T-helper 9 cell (primary cell): ENCODE results near the gene KCNG4.

Experiments used
- DNase-seq: peaks from one replicate; pipeline ENCODE4 v3.0.0-alpha.2; 2020
- total RNA-seq, 2 donors: gene quantifications; one replicate each; lab custom pipeline; 2026; lab: John Stamatoyannopoulos, UW

KCNG4 gene
- total RNA-seq: 0 reads per million in 2 donors

GRCh38 chr16:84239909-84240308 is at the start of gene KCNG4:
Gene KCNG4 (minus strand): TSS chr16:84240012. CDS start chr16:84237485, 2,527 bp downstream.
- DNase-seq: no peak

GRCh38 chr16:84288902-84289301 is 49.1 kb upstream of the KCNG4 start:
- no peak for DNase-seq

GRCh38 chr16:84286578-84287240 is 46.9 kb upstream of the KCNG4 start:
- no peak for DNase-seq

DNA sequence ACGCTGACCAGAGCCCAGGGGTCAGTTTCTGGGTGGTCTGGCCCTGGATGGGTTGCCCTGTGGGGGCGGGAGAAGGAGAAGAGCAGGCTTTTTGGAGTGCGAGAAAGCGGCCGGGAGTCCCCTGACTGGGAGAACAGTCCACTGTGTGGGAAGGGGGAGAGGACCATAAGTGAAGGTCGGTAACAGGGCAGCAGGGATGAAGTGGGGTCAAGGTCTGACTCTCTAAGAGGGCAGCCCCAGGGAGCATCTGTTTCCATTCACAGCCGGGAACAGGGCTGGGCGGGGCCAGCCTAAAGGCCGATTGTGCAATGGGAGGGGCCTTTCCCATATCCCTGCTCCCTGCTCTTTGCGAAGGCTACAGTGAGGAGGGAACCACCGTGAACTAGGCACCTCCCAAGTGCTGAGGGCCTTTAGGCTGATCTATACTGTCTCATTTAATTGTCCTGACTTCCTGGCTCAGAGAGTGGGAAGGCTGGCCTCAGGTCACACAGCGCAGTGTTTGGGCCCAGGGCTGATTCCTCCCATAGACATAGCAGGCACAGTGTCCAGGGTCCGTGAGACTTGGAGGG is 44.4 kb upstream of the KCNG4 start:
- no peak for DNase-seq

DNA sequence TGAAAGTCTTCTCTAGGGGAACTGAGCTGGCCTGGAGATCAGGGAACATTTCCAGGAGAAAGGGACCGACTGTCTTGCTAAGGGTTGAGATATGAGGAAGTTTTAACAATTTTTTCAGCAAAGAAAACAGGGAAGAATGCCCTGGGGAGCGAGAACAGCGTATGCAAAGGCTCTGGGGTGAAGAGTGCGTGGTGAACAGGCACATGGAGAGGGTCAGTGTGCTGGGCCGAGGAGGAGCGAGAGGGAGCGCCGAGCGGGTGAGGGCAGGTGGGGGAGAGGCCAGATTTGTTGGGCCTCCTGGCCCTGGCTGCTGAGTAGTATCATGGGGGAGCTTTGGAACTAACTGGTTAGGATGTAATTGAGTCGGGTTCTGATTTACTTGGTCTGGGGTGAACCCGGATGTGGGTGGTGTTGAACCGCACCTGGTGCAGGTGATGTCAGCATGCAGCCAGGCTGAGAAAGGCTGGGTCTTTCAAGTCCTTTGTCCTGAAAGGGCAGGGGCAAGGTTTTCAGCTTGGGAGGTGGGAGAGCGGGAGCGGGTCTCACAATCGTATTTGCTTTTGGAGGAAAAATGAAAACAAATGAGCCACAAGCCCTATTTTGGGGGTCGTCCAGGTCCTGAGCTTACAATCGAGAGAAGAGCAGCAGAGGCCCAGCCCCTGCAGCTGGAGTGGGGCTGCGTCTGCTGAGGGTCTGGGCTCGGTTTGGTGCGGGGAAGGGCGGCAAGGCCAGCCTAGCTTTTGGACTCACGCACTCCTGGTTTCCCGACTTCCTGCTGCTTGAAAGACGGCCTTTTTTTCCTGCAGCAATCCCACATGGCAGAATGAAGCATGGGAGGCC is 43.7 kb upstream of the KCNG4 start:
- no peak for DNase-seq

GRCh38 chr16:84282533-84282932 is 42.7 kb upstream of the KCNG4 start:
- no peak for DNase-seq

GRCh38 chr16:84281074-84281473 is 41.3 kb upstream of the KCNG4 start:
- no peak for DNase-seq

DNA sequence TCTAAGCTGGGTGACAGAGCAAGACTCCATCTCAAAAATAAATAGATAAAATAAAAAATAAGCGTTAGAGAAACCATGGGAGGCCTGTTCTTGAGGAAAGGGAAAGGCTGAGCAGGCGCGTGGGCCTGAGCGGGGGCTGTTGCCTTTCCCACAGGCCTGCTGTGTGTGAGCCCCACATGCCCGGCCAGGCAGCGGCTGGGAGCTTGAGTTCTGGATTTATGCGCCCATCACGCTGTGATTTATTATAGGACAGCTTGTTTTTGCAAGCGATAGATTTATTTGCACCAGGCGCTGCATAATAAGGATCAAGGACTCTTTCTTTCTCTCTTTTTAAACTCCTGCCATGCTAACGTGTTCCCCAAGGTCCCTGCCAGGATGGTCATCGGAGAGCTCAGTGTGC is 40.1 kb upstream of the KCNG4 start:
- no peak for DNase-seq

DNA sequence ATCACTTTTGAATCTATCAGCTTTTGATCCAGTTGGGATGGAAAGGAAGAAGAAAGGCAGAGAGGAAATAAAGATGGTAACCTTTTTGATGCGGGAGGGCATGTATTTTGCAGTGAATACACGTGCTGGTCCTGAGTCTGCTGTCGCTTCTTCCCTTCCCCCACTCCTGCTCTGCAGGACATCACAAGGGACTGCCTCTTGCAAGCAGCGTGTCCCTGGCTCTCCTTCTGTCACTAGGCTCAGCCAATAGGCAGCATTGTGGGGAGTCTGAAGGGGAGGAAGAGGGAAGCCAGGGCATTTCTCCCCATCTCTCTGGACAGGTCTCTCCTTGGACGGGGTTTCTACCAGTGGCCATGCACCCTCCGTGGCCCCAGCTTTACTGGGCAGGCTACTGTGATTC is 39.2 kb upstream of the KCNG4 start:
- no peak for DNase-seq

DNA sequence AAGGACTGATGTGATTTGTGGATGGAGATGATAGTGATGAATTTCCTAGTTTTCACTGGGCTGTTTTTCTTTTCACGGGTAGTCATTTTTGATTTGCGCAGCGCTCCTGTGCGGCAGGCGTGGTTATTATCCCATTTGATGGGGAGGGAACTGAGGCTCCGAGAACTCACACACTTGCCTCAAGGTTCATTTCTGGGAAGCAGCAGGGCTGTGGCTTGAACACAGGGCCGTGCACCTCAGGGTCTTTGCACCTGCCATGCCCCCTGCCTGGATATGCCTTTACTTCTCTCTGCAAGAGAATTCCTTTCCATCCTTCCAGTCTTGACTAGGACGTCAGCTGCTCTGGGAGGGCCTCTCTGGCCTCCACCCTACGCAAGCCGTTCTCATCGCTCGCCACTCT is 38.5 kb upstream of the KCNG4 start:
- no peak for DNase-seq

DNA sequence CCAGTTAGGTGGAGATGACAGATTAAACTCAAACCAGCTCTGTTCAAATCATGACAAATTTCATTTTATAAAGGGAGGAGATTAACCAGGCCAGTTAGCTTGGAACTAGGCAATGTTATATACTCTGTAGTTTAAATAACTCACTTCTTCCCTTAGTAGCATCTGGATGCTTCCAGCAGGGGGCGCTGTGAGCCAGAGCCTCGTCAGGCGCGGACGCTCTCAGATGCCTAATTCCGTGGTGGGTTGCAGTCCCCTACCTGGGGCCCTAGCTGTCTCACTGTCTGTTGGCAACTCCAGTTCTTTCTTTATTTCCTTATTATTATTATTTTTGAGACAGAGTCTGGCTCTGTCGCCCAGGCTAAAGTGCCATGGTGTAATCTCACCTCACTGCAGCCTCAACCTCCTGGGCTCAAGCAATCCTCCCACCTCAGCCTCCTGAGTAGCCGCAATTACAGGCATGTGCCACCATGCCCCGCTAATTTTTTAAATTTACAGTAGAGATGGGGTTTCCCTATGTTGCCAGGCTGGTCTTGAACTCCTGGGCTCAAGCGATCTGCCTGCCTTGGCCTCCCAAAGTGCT is 37.5 kb upstream of the KCNG4 start:
- peak; percentile 73 for DNase-seq

- no peak for DNase-seq
Measured at GRCh38 chr16:84275585-84276151, 35.9 kb upstream of the KCNG4 start.

GRCh38 chr16:84274515-84274914 is 34.7 kb upstream of the KCNG4 start:
- DNase-seq: no peak

DNA sequence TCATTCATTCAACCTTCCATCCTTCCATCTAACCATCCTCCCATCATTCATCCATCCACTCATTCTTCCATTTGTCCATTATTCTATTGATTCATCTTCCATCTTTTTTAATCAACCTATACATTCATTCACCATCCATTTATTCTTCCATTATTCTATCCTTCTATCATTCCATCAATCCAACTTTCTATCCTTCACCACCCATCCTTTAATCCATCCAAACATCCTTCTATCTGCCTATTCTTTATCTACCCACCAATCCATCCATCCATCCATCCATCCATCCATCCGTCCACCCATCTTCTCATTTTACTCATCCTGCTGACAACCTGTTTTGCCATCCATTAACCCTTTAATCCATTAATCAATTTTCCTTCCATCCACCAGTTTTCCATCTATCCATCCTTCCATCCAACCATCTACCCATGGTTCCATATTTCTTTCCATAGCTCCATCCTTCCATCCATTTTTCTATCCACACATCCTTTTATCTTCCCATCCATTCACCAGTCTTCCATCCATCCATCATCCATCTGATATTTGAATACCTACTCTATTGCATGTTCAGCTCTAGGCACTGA is 33.0 kb upstream of the KCNG4 start:
- no peak for DNase-seq

- no peak for DNase-seq
Measured at GRCh38 chr16:84271866-84272265, 32.1 kb upstream of the KCNG4 start.

DNA sequence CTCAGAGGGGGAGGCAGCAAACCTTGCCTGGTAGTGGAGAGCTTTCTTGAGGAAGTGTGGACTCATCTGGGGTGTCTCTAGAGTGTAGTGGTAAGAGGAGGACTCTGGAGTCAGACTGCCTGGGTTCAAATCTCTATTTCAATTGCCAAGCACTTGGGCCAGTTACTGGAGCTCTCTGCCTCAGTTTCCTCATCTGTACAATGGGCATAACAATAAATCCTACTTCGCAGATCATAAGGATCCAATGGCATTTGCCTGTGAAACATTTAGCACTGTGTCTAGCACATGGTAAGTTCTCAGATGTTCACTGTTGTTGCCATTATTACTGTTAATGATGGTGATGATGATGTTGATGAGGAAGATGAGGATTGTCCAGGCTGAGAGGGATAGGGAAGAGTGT is 31.2 kb upstream of the KCNG4 start:
- DNase-seq: no peak

- DNase-seq: no peak
Measured at GRCh38 chr16:84270531-84270930, 30.7 kb upstream of the KCNG4 start.

- DNase-seq: no peak
Measured at GRCh38 chr16:84270071-84270470, 30.3 kb upstream of the KCNG4 start.

DNA sequence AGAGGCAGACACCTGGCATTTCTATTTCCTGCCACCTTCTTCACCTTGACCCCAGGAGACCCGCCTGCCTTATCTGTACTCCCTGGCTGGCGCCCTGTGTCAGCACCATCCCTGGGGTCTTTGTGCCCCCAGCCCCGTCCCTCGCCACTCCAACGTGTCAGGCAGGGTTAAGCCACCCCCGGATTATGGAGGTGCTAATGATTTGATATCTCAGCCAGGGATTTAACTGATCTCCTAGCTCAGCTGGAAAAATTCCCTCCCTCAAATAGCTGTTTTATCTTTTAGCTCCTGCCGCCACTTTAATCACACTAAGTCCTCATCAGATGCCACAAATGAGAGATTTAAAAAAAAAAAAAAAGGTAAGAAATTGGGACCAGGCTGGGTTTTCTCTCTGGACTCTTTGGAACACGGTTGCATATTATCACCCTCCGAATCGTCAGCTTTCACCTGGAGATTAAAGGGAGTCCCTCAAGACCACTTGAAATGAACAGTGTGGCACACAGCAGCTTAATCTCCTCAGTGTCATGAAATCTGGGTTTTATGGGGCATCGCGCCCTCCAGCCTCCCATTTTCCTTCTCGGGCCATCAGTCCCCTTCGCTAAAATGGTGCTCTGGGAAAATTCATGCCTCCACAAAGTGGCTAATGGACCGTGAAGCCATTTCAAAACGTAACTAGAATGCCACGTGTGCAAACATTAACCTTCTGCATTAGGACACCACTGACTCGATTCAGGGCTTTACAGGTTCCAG is 28.7 kb upstream of the KCNG4 start:
- no peak for DNase-seq

DNA sequence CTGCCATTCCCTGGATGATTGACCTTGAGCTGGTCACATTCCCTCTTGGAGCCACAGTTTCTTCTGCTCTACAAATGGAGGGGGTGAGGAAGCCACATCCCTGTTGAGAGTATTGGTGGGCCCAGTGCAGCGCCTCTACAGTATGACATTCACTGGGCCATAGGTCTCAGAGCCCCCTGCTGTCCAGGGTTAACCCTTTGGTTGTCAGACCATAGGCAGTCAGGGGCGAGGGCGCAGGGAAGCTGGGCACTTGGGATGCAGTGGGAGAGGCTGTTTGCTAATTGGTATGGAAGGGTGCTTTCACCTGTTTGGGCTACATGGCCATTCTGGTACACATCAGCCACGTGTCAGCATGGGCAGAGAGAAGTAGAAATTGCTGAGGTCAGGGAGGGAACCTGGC is 27.6 kb upstream of the KCNG4 start:
- no peak for DNase-seq

DNA sequence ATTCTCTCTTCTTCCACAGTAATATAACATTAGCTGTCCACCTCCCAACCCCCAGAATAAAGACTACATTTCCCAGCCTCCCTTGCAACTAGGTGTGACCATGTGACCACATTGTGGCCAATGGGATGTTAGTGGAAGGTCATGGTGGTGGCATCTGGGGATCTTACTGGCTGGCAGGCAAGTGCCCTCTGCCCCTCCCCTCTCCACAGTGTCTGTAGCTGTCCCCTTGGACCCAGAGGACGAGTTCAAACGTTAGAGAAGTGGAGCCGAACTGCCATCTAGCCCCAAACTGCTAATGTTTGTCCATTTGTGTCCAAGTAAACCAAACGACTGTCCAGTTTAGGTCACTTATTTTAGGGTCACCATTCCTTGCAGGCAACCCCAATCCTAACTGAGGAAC is 26.6 kb upstream of the KCNG4 start:
- DNase-seq: no peak

GRCh38 chr16:84262939-84263338 is 23.1 kb upstream of the KCNG4 start:
- no peak for DNase-seq
